ENCODE measurements around the gene MST1.

DNA sequence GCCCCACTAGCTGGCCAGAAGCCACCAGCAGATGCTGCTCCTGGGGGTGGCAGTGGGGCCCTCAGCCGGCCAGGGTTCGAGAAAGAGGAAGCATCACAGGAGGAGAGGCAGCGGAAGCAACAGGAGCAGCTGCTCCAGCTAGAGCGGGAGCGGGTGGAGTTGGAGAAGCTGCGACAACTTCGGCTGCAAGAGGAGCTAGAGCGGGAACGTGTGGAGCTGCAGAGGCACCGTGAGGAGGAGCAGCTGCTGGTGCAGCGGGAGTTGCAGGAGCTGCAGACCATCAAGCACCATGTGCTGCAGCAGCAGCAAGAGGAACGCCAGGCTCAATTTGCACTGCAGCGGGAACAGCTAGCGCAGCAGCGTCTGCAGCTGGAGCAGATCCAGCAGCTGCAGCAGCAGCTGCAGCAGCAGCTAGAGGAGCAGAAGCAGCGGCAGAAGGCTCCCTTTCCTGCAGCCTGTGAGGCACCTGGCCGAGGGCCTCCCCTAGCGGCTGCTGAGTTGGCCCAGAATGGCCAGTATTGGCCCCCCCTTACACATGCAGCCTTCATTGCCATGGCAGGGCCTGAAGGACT is 32.6 kb downstream of the MST1 start:
- TF ChIP-seq, protein P1, sequence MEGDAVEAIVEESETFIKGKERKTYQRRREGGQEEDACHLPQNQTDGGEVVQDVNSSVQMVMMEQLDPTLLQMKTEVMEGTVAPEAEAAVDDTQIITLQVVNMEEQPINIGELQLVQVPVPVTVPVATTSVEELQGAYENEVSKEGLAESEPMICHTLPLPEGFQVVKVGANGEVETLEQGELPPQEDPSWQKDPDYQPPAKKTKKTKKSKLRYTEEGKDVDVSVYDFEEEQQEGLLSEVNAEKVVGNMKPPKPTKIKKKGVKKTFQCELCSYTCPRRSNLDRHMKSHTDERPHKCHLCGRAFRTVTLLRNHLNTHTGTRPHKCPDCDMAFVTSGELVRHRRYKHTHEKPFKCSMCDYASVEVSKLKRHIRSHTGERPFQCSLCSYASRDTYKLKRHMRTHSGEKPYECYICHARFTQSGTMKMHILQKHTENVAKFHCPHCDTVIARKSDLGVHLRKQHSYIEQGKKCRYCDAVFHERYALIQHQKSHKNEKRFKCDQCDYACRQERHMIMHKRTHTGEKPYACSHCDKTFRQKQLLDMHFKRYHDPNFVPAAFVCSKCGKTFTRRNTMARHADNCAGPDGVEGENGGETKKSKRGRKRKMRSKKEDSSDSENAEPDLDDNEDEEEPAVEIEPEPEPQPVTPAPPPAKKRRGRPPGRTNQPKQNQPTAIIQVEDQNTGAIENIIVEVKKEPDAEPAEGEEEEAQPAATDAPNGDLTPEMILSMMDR (IDR thresholded peaks at IDR 0.05) = no peak
- no peak for TF ChIP-seq POLR2A (IDR thresholded peaks at IDR 0.05)

All from adrenal gland (tissue), 5 donors.